Measurements from ENCODE around the gene RANBP10. TPM values are rescaled to one million over a fixed set of nuclear protein-coding genes. Genes with fewer than 3 reads are reported as not detected.

RANBP10 gene
- total RNA-seq, 1 experiment from 2014 or later, result 15.6 TPM

DNA sequence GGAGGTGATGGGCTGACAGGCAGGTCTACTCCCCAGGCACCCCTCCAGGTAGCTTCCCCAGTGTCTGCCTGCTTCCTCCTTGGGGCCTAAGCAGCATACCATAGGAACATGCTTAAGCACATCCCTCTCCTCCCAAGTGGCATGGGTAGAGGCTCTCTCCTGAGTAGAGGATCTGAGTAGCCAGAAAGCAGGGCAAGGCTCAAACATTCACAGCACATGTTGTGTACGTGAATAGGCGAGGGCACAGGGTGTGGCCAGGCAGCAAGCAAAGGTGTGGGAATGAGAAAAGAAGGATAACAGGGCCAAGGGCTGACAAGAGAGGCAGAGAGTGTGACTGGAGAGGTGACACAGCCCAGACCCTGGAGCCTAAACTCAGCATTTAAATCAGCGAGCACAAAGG, 57.5 kb downstream of the RANBP10 start:
- no peaks in the 10 kb centered on the region for H3K9me3 ChIP-seq (ENCODE audit: control insufficient read depth, low read depth, low read length)
- no peak overlapping the region for H3K4me3 Mint-ChIP-seq

More for the DNA sequence above, 57.5 kb downstream of the RANBP10 start:
- no peak overlapping the region for H2BK5ac ChIP-seq (ENCODE audit: insufficient read length, low read length)
- no peak overlapping the region for H2BK20ac ChIP-seq (ENCODE audit: low read depth, low read length, poor library complexity, severe bottlenecking)
- no peak overlapping the region for H3T11ph ChIP-seq (ENCODE audit: low read length)
- H3K23me2 ChIP-seq (ENCODE audit: insufficient read length, low read depth, low read length, poor library complexity, severe bottlenecking), result no peaks in the 10 kb centered on the region
- TF ChIP-seq, protein P1, sequence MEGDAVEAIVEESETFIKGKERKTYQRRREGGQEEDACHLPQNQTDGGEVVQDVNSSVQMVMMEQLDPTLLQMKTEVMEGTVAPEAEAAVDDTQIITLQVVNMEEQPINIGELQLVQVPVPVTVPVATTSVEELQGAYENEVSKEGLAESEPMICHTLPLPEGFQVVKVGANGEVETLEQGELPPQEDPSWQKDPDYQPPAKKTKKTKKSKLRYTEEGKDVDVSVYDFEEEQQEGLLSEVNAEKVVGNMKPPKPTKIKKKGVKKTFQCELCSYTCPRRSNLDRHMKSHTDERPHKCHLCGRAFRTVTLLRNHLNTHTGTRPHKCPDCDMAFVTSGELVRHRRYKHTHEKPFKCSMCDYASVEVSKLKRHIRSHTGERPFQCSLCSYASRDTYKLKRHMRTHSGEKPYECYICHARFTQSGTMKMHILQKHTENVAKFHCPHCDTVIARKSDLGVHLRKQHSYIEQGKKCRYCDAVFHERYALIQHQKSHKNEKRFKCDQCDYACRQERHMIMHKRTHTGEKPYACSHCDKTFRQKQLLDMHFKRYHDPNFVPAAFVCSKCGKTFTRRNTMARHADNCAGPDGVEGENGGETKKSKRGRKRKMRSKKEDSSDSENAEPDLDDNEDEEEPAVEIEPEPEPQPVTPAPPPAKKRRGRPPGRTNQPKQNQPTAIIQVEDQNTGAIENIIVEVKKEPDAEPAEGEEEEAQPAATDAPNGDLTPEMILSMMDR (conservative IDR thresholded peaks at IDR 0.05), result no peak
- no peaks in the 10 kb centered on the region for H3K79me2 ChIP-seq (ENCODE audit: insufficient read depth, low read length)
- H3K27ac ChIP-seq (ENCODE audit: insufficient read length, low read depth, low read length), result no peak overlapping the region
- Mint-ChIP-seq H3K27ac (peak overlapping the region; percentile 3 to 88 (median 87); a peak in 5 of 7 replicates), H3K27me3 (ENCODE audit: low read depth) (no peaks in the 10 kb centered on the region), H3K4me1 (peaks cover 10 to 12% of the 10 kb centered on the region in 2 experiments), H3K36me3 (ENCODE audit: insufficient read depth in 1 of 3, low read depth in 3 of 3) (peaks cover 3 to 13% (median 9%) of the 10 kb centered on the region in 3 experiments), H3K9me3 (no peaks in the 10 kb centered on the region)
- no peak for DNase-seq
- H2BK12ac ChIP-seq (ENCODE audit: insufficient read length, low read depth, low read length), result no peak overlapping the region
- H2AFZ ChIP-seq (ENCODE audit: low read length), result no peak overlapping the region
- no peak overlapping the region for H3K14ac ChIP-seq (ENCODE audit: insufficient read depth, low read length)
- no peak overlapping the region for H3K4me2 ChIP-seq (ENCODE audit: insufficient read depth, insufficient read length, low read length)
- H3K23ac ChIP-seq (ENCODE audit: insufficient read length, low read depth, low read length), result no peak overlapping the region
- peaks cover 2% of the 10 kb centered on the region for H4K20me1 ChIP-seq (ENCODE audit: control insufficient read depth, insufficient read depth, insufficient read length)
- whole genome bisulfite sequencing (ENCODE audit: extremely low coverage, insufficient read length, low lambda C conversion rate), result no CpG with 5 or more reads among the region's 3 CpGs
- H3K79me1 ChIP-seq (ENCODE audit: insufficient read depth, low read depth, low read length, poor library complexity, severe bottlenecking), result no peaks in the 10 kb centered on the region
- H3K18ac ChIP-seq (ENCODE audit: insufficient read length, low read depth, low read length), result no peak overlapping the region
- no peaks in the 10 kb centered on the region for H3K4me1 ChIP-seq (ENCODE audit: insufficient read depth, low read length)
- H3K27me3 ChIP-seq (ENCODE audit: insufficient read depth, low read length), result no peaks in the 10 kb centered on the region
- no peak overlapping the region for H3K9ac ChIP-seq (ENCODE audit: extremely low read depth, insufficient read length, low read length)
- no peak overlapping the region for H2AK5ac ChIP-seq (ENCODE audit: insufficient read length, low read length)
- H3K56ac ChIP-seq (ENCODE audit: insufficient read length, low read depth, low read length), result no peak overlapping the region
- H4K91ac ChIP-seq (ENCODE audit: insufficient read length, low read depth, low read length), result no peak overlapping the region
- H4K5ac ChIP-seq (ENCODE audit: insufficient read length, low read depth, low read length), result no peak overlapping the region
- H2BK120ac ChIP-seq (ENCODE audit: low read depth, low read length, poor library complexity, severe bottlenecking), result no peak overlapping the region
- H3K4ac ChIP-seq (ENCODE audit: low read depth, low read length), result no peak overlapping the region
- H2BK15ac ChIP-seq (ENCODE audit: low read depth, low read length), result no peak overlapping the region; the same call in 1 of the 2 replicates
- H4K8ac ChIP-seq (replicated peaks; ENCODE audit: insufficient read length, low read depth, low read length), result no peak overlapping the region
